ENCODE measurements around the gene HEXIM1.

HEXIM1 gene

DNA sequence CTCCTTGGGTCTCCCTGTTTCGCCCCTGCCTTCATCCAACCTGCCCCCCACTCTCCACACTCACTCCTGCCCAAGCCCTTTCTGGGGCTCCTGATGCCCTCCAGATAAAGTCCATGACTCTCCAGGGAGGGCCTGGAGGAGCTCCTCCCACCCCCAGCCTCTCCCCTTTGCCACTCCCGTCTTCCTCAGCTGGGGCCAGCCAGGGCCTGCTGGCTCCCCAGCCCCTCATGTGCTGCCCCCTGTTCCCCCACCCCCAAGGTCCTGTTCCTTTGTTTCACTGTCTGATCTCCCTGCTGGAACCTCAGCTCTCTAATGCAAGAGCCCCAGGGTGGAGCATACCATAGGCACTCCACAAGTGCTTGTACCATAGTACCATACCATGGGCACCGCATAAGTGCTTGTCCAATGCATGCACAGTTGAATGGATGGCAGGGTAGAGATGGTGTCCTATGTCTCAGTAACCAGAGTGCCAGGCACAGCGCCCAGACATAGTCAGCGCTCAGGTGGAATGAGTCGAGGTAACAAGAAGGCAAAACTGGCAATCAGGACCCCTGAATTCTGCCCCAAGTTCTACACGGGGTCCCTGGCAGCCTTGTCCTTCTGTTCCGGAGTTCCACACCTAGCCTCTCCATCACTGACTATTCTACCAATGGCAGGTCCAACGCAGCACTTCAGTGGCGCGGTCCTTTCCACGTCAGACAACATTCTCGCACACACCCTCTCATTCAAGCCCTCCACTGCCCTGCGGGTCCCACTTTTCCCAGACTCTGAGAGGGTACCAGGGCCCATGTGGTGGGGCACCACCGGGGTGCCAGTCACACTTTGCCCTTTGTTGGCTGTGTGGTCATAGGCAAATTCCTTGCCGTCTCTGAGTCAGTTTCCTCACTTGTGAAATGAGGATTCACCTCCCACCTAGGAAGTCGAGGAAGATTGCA lies 17.3 kb upstream of the HEXIM1 start:
- DNase-seq, result no peak

DNA sequence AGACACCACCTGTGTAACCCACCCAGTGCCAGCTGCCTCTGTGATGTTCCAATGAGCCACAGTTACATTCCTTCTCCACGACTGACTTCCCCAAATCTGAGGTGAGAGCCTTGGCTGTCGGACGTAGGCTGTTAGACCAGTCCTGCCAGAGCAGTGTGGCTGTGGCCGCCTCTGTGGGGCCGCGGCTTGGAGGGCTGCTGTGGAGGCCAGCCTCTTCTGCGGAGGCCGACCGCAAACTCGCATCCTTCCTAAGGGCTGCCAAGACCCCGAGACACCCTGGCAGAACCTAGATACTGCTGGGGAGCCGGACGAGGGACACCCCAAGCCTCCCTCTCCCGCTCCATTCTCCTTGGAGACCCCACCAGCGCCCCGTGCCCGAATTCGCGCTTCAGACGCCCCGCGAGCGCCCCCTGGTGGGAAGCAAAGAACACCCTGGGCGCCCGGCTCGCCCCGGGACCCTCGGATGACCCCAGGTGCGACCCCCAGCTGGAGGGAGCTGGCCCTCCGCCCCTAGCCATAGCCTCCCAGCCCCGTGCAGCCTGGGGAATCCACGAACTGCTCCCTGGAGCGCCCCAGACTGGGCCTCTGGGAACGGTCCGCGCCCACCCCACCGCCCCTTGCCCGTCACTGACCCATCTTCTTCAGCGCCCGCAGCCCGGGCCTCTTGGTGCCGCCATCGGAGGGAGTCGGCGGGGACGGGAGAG lies 16.5 kb upstream of the HEXIM1 start:
- peak in 2 of 3 donors; percentile 48 to 76 for DNase-seq

DNA sequence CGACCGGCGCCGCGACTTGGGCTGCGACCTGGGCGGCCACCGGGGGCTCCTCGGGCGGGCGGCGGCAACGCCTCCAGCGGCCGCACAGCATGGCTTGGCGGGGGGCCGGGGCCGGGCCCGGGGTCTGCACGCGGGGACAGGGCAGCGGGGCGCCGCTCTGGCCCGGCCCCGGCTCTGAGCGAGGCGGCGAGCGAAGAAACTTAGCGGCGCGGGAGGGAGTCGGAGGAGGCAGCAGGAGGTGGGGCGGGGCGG lies 16.0 kb upstream of the HEXIM1 start, which contains the start of gene PLCD3:
Gene PLCD3, minus strand, starts transcription at position 196 of the 252 bp plus-strand sequence. Its CDS starts 105 bp downstream, at position 91.
- no peak for DNase-seq

DNA sequence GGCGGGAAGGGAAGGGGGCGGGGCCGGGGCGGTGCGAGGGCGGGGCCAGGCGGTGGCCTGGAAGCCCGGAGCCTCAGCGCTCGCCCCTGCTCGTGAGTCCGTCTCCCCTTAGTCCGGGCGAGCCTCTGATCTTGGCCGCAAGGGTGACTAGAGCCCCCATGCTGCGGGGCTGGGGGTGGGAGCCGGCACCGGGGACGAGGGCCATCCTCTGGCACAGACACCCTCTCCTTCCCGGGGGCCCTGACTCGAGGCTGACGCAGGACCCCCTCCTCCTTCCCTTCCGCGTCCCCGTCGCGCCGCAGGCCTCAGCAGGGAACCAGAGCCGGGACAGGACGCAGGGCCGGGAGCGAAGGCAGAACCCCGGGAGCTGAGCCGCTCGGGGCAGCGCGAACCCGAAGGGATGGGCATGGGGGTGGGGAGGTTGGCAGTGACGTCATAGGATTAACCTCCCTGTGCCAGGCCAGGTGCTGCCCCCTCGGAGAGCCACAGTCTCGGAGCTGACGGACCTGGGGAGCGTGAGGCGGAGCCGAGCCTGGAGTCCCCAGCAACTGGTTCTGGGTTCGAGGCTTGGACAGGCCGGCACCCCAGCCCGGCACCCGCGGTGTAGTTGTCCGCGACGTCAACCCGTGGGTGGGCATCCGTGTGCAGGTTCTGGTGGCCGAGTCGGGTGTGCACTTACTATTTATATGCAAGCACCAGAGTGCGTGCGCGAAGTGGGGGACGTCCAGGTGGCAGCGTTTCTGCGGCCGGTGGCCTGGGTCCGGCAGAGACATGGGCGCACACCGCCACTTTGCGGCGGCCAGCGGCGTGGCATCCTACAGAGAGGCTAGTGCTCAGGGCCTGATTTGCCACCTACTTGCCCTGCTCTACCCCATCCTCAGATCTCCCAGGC lies 15.5 kb upstream of the HEXIM1 start:
- peak; percentile 79 to 91 (median 84) for DNase-seq

DNA sequence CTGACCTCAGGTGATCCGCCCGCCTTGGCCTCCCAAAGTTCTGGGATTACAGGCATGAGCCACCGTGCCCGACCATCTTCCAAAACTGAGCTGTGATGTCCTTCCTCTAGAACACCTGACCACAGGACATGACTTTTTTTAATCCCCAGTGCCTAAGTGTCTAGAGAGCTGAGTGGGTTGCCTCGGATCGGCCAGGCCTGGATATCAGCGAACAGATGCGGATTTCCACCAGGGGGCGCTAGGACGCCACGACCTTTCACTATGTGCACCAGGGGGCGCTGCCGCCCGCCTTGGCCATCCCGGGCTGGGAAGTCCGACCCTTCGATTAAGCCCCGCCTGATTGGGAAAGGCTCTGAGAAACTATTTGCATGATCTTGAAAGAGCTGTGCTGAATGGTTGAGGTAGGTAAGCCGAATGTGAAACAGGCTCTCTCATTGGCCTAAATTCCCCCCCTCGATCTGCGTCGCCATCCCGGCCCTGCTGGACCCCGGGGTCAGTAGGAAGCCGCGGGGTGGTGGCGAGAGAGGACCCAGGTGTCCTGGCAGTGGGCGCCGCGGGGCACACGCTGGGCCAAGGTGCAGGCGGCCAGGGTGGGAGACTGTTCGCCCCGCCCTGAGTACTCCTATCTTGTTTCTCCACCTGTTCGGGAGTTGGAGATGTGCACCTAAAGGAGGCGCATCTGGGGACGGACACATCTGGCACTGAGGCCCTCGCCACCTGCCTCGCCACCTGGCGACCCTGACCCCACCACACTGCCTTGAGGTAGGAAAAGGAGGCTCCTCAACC lies 12.9 kb upstream of the HEXIM1 start, which contains the start of gene ACBD4:
Gene ACBD4, plus strand, starts transcription at position 496 of the 786 bp plus-strand sequence. CDS start 458 bp downstream, outside the sequence.
- DNase-seq, result peak; percentile 98 to 99 (median 99)

DNA sequence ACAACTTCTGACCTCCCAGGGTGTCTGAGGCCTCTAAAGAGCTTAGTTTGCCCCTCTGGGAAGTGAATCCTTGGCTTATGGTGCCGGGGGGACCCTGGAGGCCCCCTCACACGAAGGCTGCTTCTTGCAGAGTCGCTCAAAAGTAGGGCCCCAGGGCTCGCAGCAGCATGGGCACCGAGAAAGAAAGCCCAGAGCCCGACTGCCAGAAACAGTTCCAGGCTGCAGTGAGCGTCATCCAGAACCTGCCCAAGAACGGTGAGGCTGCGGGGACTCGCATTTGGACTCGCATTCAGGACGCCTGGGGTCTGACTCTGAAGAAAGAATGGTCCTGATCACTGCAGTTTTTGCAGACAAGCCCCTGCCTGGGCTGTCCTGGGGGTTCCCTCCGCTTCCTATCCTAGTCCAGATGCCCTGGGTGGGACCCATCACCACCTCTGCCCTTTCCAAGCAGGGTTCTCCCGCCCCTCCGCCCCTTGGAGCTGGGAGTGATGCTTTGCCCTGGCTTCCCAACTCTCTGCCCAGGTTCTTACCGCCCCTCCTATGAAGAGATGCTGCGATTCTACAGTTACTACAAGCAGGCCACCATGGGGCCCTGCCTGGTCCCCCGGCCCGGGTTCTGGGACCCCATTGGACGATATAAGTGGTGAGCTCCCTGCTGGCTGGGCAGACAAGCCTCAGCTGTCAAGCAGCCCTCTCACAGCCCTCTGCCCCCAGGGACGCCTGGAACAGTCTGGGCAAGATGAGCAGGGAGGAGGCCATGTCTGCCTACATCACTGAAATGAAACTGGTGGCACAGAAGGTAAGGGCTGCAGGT lies 12.1 kb upstream of the HEXIM1 start:
- DNase-seq, result no peak

DNA sequence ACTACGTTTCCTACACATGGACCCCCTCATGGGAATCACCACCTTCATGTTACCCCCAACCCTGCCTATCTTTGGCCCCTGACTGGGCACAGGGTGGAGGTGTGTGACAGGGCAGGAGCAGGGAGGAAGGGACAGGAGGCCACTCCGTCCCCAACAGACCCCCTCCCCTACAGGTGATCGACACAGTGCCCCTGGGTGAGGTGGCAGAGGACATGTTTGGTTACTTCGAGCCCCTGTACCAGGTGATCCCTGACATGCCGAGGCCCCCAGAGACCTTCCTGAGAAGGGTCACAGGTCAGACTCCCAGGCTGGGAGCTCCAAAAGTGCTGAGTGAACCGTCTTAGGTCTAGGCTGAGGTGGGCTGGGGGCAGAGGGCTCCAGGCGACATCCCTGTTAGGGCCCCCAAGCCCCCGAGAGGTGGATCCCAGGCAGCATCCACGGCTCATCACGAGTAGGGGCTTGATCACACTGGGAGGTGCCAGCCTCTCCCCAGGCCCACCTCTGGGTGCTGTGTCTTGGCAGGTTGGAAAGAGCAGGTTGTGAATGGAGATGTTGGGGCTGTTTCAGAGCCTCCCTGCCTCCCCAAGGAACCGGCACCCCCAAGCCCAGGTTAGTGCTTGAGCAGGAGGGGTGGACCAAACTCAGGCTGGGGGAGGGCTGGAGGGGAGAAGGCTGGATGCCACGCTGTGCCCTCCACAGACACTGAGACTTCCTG lies 11.3 kb upstream of the HEXIM1 start:
- DNase-seq, result no peak

DNA sequence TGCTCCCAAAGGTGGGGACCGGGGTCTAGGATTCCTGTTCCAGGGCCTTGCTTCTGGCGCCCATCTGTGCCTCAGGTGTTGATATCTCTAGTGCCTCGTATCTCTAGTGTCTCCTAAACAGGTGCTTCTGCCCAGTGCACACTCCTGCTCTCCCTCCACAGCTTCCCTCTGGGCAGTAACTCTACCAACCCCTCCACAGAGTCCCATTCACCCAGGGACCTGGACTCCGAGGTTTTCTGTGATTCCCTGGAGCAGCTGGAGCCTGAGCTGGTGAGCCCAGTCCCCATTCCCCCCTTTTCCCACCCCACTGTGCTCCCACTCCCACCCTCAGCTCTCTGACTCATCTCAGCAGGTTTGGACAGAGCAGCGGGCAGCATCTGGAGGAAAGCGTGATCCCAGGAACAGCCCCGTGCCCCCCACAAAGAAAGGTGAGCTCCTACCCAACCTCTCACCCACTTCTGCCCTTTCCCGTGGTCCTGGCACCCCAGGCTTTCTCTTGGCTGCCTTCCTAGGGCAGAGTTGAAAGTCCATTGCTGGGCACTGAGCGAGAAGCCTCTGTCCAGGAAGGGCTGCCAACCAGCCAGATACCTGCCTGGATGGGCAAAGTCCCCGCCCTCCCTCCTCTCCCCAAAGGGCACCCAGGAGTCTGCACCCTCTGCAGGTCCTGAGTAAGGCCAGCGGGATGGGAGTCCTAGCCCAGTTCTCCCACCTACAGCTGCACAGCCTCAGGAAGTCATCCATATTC lies 10.5 kb upstream of the HEXIM1 start:
- DNase-seq, result no peak

DNA sequence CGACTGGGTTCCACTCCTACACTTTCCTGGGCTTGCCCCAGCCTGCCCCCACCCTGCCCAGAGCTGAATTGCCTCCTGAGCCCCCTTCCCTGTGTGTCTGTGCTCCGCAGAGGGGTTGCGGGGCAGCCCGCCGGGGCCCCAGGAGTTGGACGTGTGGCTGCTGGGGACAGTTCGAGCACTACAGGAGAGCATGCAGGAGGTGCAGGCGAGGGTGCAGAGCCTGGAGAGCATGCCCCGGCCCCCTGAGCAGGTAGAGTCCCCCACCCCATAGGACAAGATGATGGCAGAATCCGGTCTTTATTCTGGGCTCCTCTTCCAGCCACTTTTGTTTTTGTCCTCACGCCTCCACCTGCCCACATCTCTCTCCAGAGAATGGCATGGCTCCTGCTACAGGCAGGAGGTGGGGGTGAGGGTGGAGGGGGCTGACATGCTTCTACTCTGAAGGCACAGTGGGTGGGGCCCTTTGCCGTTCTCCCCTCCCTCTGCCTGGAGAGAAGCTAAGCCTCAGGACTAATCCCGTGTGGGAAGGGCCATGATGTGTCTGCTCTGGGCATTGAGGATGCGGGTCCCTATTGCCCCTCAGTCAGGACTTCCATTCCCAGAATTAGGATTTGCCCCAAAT lies 9.3 kb upstream of the HEXIM1 start:
- no peak for DNase-seq

DNA sequence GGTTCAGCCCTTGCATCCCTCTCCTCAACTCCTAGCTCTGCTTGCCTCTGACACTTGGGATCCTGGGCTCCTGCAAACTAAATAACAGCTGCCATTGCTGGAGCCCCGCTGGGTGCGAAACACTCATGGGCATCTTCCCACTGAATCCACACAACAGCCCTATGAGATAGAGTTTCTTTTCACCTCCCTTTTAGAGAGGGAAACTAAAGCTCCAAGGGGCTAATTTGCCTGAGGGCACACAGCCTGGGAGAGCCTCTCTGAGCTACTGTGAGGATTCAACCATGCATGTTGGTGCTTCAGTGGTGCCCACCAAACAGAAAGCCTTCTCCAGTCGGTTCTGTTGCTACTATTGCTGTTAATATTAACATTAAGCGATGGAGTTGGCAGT lies 8.7 kb upstream of the HEXIM1 start:
- DNase-seq, result no peak

DNA sequence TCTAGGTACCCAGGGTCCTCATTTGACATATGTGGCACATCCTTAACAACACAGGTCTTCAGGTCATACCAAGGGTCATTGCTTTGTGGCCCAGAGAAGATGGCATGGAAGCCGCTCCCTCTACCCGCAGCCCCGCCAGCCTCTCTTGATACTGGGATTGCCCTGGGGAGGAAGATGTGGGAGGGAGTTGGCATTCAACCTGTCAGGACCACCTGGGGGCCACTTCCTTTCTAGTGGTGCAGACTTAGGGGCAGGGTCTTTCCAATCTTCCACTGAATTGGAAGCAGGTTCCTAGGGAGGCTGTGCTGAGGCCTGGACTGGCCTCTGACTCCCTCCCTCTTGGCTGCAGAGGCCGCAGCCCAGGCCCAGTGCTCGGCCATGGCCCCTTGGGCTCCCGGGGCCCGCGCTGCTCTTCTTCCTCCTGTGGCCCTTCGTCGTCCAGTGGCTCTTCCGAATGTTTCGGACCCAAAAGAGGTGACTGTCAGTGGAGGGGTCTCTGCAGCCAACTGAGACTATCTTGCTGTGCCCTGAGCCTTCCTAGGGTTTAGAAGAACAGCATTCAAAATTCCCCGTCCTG lies 5.1 kb upstream of the HEXIM1 start:
- no peak for DNase-seq

DNA sequence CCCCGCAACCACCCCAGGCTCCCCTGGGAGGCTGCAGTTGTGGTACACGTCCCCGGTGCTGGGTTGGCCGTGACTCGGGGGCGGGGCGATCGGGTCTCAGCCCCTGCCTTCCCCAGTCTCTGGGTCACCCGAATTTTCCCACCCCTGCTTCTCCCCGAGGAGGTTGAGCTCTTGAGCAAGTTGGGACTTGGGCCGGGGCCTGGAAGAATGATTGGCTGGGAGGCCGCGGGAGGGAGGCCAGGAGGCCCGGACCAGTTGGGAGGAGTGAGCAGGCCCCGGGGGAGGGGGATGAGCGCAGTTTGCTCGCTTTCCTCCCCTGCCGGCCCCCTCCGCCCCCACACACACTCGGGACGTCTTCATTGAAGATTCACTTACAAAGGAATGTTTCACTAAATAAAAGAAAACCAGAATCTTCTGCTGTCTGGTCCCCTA lies 4.5 kb upstream of the HEXIM1 start:
- peak; percentile 75 to 88 (median 82) for DNase-seq

DNA sequence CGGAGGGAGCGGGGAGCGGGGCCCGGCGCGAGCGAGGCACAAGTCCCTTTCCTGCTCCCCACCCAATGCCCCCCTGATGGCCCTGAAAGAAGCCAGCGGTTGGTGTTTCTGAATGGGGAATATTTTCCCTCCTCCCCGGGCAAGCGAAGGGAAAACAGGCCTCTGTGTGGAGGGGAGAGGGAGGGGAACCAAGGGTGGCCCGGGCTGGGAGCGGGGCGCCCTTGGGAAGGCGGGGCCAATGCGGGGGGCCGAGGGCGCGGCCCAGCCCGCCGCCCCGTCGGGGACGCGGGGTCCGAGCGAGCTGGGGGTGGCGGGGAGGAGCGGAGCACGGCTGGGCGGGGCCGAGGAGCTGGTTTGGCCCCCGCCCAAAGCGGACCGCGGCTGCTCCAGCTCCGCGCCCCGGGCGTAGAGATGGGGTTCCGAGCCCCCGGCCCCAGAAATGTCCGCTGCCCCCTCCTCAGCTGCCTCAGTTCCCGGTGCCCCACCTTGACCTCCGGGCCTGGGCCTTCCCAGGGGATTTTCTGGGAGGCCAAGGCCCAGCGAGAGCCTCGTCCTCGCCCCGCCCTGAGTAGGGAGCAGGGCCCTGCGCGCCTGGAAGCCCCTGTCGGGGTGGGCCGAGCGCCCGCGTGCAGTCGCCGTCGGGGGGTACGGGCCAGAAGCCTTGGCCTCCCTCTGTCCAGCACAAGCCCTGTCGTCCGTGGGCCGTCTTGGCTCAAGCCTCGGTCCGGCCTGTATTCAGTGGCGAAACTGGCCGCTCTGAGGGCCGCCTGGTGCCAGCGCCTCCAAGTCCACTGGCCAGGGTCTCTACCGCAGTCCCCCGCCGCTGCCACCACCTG lies 3.9 kb upstream of the HEXIM1 start:
- peak in 1 of 3 donors; percentile 53 for DNase-seq

DNA sequence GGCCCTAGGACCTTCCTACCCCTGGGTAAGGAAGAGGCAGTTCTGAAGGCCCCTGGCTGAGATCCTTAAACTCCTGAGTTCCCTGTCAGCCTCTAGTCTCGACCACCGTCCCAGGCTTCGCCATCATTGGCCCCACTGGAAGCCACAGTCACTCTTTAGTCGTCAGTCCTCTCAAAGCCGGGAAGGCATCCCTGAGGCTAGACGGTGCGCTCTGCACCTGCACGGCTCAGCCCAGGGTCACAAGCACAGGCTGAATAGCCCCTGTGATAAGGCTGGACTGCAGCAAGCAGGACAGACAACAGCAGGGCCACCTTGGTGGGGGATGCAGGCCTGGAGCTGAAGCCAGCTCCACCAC lies 3.3 kb upstream of the HEXIM1 start:
- DNase-seq, result no peak

DNA sequence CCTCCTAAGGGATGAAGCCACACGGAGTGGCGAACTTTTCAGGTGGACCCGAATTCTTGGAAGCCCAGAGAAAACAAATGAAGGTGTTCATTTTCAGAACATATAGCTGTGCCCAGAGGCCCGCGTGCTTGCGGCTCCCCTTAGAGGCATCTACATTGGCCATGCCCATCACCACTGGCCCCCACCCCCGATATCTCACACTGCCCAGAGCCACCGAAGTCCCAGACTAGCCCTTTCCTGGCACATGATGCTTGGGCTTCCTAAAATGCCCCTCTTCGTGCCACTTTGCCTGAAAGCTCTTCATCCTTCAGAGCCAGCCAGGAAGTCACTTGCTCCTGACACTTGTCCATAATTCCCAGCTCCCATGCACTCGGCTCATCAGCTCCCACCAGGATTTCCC lies 2.1 kb upstream of the HEXIM1 start:
- no peak for DNase-seq

DNA sequence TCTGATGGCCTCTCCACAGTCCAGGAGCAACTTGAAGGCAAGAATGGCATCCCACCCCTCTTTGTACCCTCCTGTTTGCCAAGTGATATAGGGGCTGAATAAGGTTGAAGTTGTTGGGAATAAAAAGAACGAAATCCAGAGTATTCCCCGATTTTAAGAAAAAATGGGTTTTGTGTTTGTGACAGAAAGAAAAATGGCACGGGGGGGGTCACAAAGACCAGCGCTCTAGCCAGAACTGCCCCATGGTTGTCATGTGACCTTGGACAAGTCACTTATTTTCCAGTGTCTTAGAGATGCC lies 1.7 kb upstream of the HEXIM1 start:
- DNase-seq, result no peak

DNA sequence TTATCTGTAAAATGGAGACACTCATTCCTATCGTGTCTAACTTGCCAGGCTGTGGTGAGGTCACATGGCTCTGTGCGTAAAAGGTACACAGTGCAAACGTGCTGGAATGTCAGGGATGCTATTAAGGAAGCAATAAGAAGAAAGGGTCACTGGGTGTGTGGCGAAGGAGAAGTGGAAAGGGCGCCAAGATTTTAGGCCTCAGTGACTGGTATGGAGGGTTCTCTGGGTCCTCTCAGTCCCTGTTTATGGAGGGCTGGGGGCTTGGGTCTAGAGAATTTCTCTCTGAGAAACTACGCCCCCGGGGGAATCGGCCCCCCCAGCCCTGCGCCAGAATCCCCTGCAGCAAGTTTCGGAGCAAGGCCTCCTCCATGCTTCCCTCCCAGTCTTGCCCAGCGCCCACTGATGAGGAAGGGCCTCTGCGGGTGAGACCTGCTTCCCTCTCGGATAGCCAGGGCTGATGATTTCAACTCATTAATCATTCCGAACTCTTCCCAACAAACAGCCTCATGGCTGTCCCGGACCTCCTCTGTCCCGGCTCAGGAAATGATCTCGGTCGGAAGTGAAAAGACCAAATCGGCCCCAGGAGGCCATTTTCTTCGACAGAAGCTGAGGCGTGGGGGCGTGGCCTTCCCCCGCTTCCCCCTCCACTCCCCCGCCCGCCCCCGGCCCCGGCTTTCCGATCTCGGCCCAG lies 1.2 kb upstream of the HEXIM1 start:
- DNase-seq, result peak; percentile 69 to 84 (median 81)

All from suppressor macrophage treated with lipopolysaccharide for 1 hour (primary cell).